Hepatocyte (in vitro differentiated cells): ENCODE results near the gene ATP2B3. TPM values are rescaled to one million over a fixed set of nuclear protein-coding genes. Genes with fewer than 3 reads are reported as not detected.

Experiments used
- DNase-seq: peaks from one replicate; pipeline ENCODE4 v3.0.0-alpha.2; 2016; ENCODE audit warnings: low spot score
- H2AFZ ChIP-seq: fragments of 200-600 bp; sonication (generic); 2 replicates; pipeline ENCODE4 v1.6.0; 2016; ENCODE audit warnings: antibody characterized with exemption, mild to moderate bottlenecking
- H3K27ac ChIP-seq: fragments of 200-600 bp; sonication (generic); 2 replicates; pipeline ENCODE4 v1.5.1; 2016; ENCODE audit warnings: mild to moderate bottlenecking
- H3K27me3 ChIP-seq: fragments of 200-600 bp; sonication (generic); 2 replicates; pipeline ENCODE4 v1.6.1; 2016
- H3K36me3 ChIP-seq: fragments of 200-600 bp; sonication (generic); replicated peaks from 2 replicates; pipeline ENCODE4 v1.5.1; 2016; ENCODE audit warnings: low read depth; ENCODE audit not compliant: insufficient read depth
- H3K4me1 ChIP-seq: fragments of 200-600 bp; sonication (generic); 2 replicates; pipeline ENCODE4 v1.5.1; 2016; ENCODE audit warnings: mild to moderate bottlenecking, moderate library complexity; ENCODE audit not compliant: insufficient read depth
- H3K4me2 ChIP-seq: fragments of 200-600 bp; sonication (generic); 2 replicates; pipeline ENCODE4 v1.6.0; 2016
- H3K4me3 ChIP-seq: fragments of 200-600 bp; sonication (generic); 2 replicates; pipeline ENCODE4 v1.5.1; 2016; ENCODE audit warnings: mild to moderate bottlenecking
- H3K79me2 ChIP-seq: fragments of 200-600 bp; sonication (generic); 2 replicates; pipeline ENCODE4 v1.6.0; 2017; ENCODE audit warnings: mild to moderate bottlenecking
- H3K9me2 ChIP-seq: fragments of 200-600 bp; sonication (generic); replicated peaks from 2 replicates; pipeline ENCODE4 v1.6.0; 2017; ENCODE audit warnings: mild to moderate bottlenecking; ENCODE audit not compliant: insufficient read depth
- H3K9me3 ChIP-seq: fragments of 200-600 bp; sonication (generic); 2 replicates; pipeline ENCODE4 v1.5.1; 2016; ENCODE audit warnings: low read depth, mild to moderate bottlenecking
- H4K20me1 ChIP-seq: fragments of 200-600 bp; sonication (generic); 2 replicates; pipeline ENCODE4 v1.6.0; 2016; ENCODE audit warnings: mild to moderate bottlenecking; ENCODE audit not compliant: insufficient read depth, poor library complexity, severe bottlenecking
- EZH2 ChIP-seq: fragments of 200-600 bp; sonication (generic); IDR thresholded peaks from 2 replicates; pipeline ENCODE4 v1.6.1; 2016; ENCODE audit warnings: antibody characterized with exemption, mild to moderate bottlenecking, borderline replicate concordance
- EZH2phosphoT487 ChIP-seq: fragments of 200-600 bp; sonication (generic); IDR thresholded peaks from one replicate; pipeline ENCODE4 v1.6.1; 2018; ENCODE audit warnings: antibody characterized with exemption, mild to moderate bottlenecking, low read depth, moderate library complexity; ENCODE audit not compliant: unreplicated experiment, severe bottlenecking
- WGBS: methylation state at CpG from one replicate; pipeline ENCODE4 v1.1.6; 2016; ENCODE audit warnings: low lambda C conversion rate; ENCODE audit errors: missing lambda C conversion rate; 5-methylcytosine and 5-hydroxymethylcytosine counted together
- polyA plus RNA-seq: library from polyadenylated mRNA; unstranded; fragments of >200 nt; fragmentation: Nextera tagmentation; extraction: Ambion mirVana; gene quantifications from 2 replicates; pipeline ENCODE4 v1.2.1, GENCODE V29; 2016
- total RNA-seq: library from RNA; depleted of rRNA; stranded (reverse); fragments of >200 nt; gene quantifications from 2 replicates; pipeline ENCODE4 v1.2.3, GENCODE V29; 2014
- TF ChIP-seq, protein P1 (sequence below): fragments of 200-600 bp; sonication (generic); IDR thresholded peaks from 2 replicates; pipeline ENCODE4 v1.5.1; 2016; ENCODE audit warnings: antibody characterized with exemption, mild to moderate bottlenecking; ENCODE audit not compliant: poor library complexity

Gene ATP2B3
- total and polyA plus RNA-seq, 2 experiments from 2014 or later = 0.07 TPM; not detected in 1

DNA sequence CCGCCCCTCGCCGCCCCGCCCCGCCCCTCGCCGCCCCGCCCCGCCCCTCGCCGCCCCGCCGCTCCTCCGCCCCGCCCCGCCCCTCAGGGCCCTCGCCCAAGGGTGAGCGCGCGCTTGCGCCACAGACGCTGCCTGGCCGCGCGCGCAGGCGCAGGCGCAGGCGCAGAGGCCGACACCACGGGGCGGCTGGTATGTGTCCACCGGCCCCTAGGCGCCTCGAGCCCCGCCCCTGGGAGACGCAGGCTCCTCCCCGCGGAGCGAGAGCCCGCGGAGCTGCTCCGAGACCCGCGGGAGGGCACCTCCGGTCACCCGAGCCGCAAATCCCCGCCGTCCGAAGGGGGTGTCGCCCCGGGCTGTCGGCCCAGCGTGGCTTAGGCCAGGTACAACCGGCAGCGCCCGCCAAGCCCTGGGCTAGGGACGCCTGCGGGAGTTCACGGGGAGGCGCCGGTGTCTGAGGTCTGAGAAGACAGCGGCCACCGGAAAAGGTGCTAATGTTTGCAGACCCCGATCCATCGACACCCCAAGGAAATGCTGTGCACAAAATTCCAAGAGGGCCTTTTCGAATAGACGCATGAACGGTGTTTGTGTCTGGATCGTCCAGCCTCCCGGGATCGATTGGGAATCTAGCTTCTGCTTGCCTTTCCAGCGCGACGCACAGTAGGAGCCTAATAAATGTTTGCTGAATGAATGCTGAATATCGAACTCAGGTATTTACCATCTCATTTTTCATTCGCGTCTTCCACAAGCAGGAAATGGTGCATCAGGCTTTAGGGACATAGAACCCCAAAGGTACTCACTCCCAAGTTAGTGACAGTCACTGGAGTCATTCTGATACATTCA lies 82.0 kb downstream of the ATP2B3 start:
- peak overlapping the region; percentile 28 for H2AFZ ChIP-seq

DNA sequence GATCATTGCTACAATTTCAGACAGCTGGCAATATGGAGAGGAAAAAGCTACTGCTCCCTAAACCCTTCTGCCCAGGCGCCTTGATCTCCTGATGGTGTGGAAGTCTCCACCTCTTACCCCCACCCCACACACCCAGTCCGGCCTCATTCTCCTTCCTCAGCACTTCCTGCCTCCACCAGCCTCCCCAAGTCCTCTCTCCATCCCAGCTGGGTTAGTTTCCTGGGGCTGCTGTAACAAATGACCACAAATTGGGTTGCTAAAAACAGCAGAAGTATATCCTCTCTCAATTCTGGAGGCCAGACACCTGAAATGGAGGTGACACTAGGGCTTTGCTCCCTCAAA lies 82.6 kb downstream of the ATP2B3 start:
- Histone ChIP-seq H3K79me2 (peaks cover 17% of the 10 kb centered on the region), H3K9me3 (no peaks in the 10 kb centered on the region), H3K27ac (no peak overlapping the region), H4K20me1 (no peaks in the 10 kb centered on the region), H3K4me3 (peak overlapping the region; percentile 37), H3K27me3 (no peaks in the 10 kb centered on the region), H3K9me2 (no peaks in the 10 kb centered on the region), H3K36me3 (no peaks in the 10 kb centered on the region), H3K4me1 (peaks cover 4% of the 10 kb centered on the region), H3K4me2 (peak overlapping the region; percentile 87), H2AFZ (peak overlapping the region; percentile 28)
- TF ChIP-seq, protein P1, sequence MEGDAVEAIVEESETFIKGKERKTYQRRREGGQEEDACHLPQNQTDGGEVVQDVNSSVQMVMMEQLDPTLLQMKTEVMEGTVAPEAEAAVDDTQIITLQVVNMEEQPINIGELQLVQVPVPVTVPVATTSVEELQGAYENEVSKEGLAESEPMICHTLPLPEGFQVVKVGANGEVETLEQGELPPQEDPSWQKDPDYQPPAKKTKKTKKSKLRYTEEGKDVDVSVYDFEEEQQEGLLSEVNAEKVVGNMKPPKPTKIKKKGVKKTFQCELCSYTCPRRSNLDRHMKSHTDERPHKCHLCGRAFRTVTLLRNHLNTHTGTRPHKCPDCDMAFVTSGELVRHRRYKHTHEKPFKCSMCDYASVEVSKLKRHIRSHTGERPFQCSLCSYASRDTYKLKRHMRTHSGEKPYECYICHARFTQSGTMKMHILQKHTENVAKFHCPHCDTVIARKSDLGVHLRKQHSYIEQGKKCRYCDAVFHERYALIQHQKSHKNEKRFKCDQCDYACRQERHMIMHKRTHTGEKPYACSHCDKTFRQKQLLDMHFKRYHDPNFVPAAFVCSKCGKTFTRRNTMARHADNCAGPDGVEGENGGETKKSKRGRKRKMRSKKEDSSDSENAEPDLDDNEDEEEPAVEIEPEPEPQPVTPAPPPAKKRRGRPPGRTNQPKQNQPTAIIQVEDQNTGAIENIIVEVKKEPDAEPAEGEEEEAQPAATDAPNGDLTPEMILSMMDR = no peak
- no peak for TF ChIP-seq EZH2phosphoT487
- no peak for DNase-seq
- WGBS = 22% methylated on average over 2 of the region's 2 CpGs

More for the DNA sequence above, 82.0 kb downstream of the ATP2B3 start:
- 54% methylated on average over 55 of the region's 79 CpGs for WGBS
- peak overlapping the region; percentile 87 for H3K4me2 ChIP-seq
- TF ChIP-seq, protein P1 = no peak
- TF ChIP-seq EZH2 (no peak), EZH2phosphoT487 (no peak)
- no peaks in the 10 kb centered on the region for H3K36me3 ChIP-seq
- H3K79me2 ChIP-seq = peaks cover 17% of the 10 kb centered on the region
- H3K9me2 ChIP-seq = no peaks in the 10 kb centered on the region
- no peaks in the 10 kb centered on the region for H3K27me3 ChIP-seq
- no peaks in the 10 kb centered on the region for H3K9me3 ChIP-seq
- peak overlapping the region; percentile 60 for H3K27ac ChIP-seq
- peak; percentile 93 for DNase-seq
- no peaks in the 10 kb centered on the region for H4K20me1 ChIP-seq
- peak overlapping the region; percentile 37 for H3K4me3 ChIP-seq
- H3K4me1 ChIP-seq = peaks cover 4% of the 10 kb centered on the region

DNA sequence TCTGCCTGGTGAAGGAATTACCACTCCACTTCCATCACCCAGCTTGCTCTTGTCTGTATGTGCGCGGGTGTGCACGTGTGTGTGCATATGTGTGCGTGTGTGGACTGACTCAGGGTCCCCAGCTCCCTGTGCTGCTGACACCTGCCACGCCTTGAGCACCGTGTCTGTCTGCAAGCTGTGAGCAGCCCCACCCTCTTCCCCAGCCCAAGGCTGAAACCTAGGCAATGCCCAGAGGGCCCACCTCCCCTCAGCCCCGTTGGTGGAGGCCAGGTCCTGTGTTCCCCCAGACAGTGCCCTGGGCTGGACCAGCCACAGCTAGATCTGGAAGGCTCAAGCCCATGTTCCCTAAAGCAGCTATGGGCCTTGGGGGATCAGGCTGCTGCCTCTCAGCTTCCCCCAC lies 83.5 kb downstream of the ATP2B3 start:
- no peak overlapping the region for H3K4me2 ChIP-seq
- TF ChIP-seq EZH2 (no peak), EZH2phosphoT487 (no peak)
- TF ChIP-seq, protein P1 = no peak
- H3K79me2 ChIP-seq = peaks cover 17% of the 10 kb centered on the region
- H3K27ac ChIP-seq = no peak overlapping the region
- WGBS = 88% methylated on average over 7 of the region's 7 CpGs
- no peaks in the 10 kb centered on the region for H3K27me3 ChIP-seq
- H4K20me1 ChIP-seq = no peaks in the 10 kb centered on the region
- H3K9me3 ChIP-seq = no peaks in the 10 kb centered on the region
- no peaks in the 10 kb centered on the region for H3K36me3 ChIP-seq
- H3K9me2 ChIP-seq = no peaks in the 10 kb centered on the region
- peaks cover 4% of the 10 kb centered on the region for H3K4me1 ChIP-seq
- DNase-seq = no peak
- no peak overlapping the region for H3K4me3 ChIP-seq
- no peak overlapping the region for H2AFZ ChIP-seq
